Natural killer cell (primary cell): ENCODE data around the gene ZNF827. TPM values are rescaled to one million over a fixed set of nuclear protein-coding genes. Genes with fewer than 3 reads are reported as not detected.

Experiments used
- ATAC-seq, 3 donors: fragments of 150-1000 bp in 2 of 3; fragments of 200-7000 bp in 1 of 3; cut with Tn5 transposase; 1 replicate in 1 of 3; 2 replicates in 2 of 3; pipeline ENCODE4 v1.10.0; 2021; ENCODE audit warnings: mild to moderate bottlenecking in 2 of 3, moderate library complexity in 2 of 3
- DNase-seq, 2 donors: peaks; one replicate each; pipeline versions ENCODE4 v3.0.0 to v3.0.0-alpha.2; 2013 to 2021; ENCODE audit warnings: mixed read lengths in 1 of 2
- H3K27ac ChIP-seq: one replicate; pipeline ENCODE4 v1.5.1; 2013; ENCODE audit warnings: mild to moderate bottlenecking, low read length
- H3K27me3 ChIP-seq: one replicate; pipeline ENCODE4 v1.6.1; 2013; ENCODE audit warnings: low read length; ENCODE audit not compliant: control insufficient read depth, insufficient read depth
- H3K36me3 ChIP-seq: one replicate; pipeline ENCODE4 v1.6.1; 2013; ENCODE audit warnings: low read length; ENCODE audit not compliant: control insufficient read depth, insufficient read depth
- H3K4me1 ChIP-seq: one replicate; pipeline ENCODE4 v1.6.1; 2013; ENCODE audit warnings: low read length; ENCODE audit not compliant: control insufficient read depth, insufficient read depth
- H3K4me3 ChIP-seq: one replicate; pipeline ENCODE4 v1.5.1; 2013; ENCODE audit warnings: low read length
- H3K9me3 ChIP-seq: one replicate; pipeline ENCODE4 v1.6.1; 2013; ENCODE audit warnings: low read length; ENCODE audit not compliant: control insufficient read depth, insufficient read depth
- H3K27ac Mint-ChIP-seq, 2 donors: one replicate each; pipeline ENCODE4 v1.8.0; 2022; ENCODE audit warnings: mild to moderate bottlenecking in 2 of 2, mixed read lengths in 2 of 2, moderate library complexity in 1 of 2
- H3K27me3 Mint-ChIP-seq, 2 donors: one replicate each; pipeline ENCODE4 v1.8.0; 2022; ENCODE audit warnings: low read depth in 2 of 2, mixed read lengths in 2 of 2
- H3K36me3 Mint-ChIP-seq: one replicate; pipeline ENCODE4 v1.8.0; 2022; ENCODE audit warnings: mixed read lengths
- H3K4me1 Mint-ChIP-seq, 2 donors: one replicate each; pipeline ENCODE4 v1.8.0; 2022; ENCODE audit warnings: mixed read lengths in 2 of 2
- H3K4me3 Mint-ChIP-seq: one replicate; pipeline ENCODE4 v1.8.0; 2022; ENCODE audit warnings: mild to moderate bottlenecking, moderate library complexity, mixed read lengths
- H3K9me3 Mint-ChIP-seq, 2 donors: one replicate each; pipeline ENCODE4 v1.8.0; 2022; ENCODE audit warnings: mixed read lengths in 2 of 2
- WGBS: methylation state at CpG from one replicate; pipeline ENCODE4 v1.1.7; 2013; ENCODE audit warnings: missing lambda C conversion rate; ENCODE audit not compliant: insufficient coverage; 5-methylcytosine and 5-hydroxymethylcytosine counted together
- intact Hi-C: fragments of 100-400 bp; cut with micrococcal nuclease; formaldehyde crosslinking; loops from one replicate; pipeline ENCODE4 v1.14.2; 2022
- total RNA-seq, 4 donors: library from RNA; stranded (reverse); fragments of 120-200 nt in 1 of 4; gene quantifications; one replicate each; pipeline versions ENCODE4 v1.2.3 to v1.2.4, GENCODE V29; 2013 to 2022
- TF ChIP-seq, protein P1 (sequence below): fragments of 200-600 bp; IDR thresholded peaks from one replicate; pipeline ENCODE4 v1.8.0; 2022; ENCODE audit warnings: antibody characterized with exemption

ZNF827 gene
- total RNA-seq, 3 donors from 2014 or later (not counting 1 experiment from before 2014, with no cell fraction given), result 25.8 to 35.5 (median 32.9) TPM

DNA sequence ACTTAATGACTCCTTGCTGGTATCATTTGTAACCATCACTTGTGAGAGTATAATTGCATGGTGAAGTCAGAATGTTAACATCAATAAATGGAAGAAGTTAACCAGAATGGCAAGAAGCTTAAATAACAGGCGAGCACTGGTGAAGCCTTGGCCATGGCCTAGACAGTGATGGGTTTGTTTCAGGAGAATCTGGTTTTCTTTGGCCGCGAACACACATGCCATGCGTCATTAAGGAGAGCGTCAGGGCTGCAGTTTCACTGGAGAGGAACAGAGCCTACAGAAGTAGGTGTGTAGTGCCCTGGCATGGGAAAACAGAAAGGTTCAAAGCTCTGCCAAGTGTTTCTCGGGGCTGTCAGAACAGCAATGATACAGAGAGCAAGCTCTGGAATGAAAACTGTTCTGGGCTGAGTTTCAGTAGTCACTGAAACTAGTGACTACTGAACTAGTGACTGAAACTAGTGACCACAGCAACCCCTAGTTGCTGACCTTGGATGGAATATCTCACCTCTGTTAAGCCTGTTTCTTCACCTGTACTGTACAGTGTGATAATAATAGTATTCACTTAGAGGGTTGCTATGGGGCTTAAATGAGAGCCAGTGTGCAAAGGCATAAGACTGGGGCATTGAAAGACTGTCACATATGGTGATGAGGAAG is 164.9 kb downstream of the ZNF827 start:
- Histone ChIP-seq H3K27ac (no peak overlapping the region), H3K4me1 (no peaks in the 10 kb centered on the region), H3K4me3 (no peak overlapping the region), H3K9me3 (no peaks in the 10 kb centered on the region), H3K27me3 (no peaks in the 10 kb centered on the region), H3K36me3 (peaks cover 28% of the 10 kb centered on the region)
- H3K36me3 Mint-ChIP-seq, result peaks cover 23% of the 10 kb centered on the region
- no peaks in the 10 kb centered on the region for H3K27me3 Mint-ChIP-seq
- 97% methylated on average over 6 of the region's 6 CpGs for WGBS
- H3K27ac Mint-ChIP-seq, result peak overlapping the region in 1 of 2 donors; percentile 32
- no peak for DNase-seq
- no peak overlapping the region for H3K4me3 Mint-ChIP-seq
- H3K4me1 Mint-ChIP-seq, result peaks cover 0 to 2% of the 10 kb centered on the region in 2 donors
- TF ChIP-seq, protein P1, sequence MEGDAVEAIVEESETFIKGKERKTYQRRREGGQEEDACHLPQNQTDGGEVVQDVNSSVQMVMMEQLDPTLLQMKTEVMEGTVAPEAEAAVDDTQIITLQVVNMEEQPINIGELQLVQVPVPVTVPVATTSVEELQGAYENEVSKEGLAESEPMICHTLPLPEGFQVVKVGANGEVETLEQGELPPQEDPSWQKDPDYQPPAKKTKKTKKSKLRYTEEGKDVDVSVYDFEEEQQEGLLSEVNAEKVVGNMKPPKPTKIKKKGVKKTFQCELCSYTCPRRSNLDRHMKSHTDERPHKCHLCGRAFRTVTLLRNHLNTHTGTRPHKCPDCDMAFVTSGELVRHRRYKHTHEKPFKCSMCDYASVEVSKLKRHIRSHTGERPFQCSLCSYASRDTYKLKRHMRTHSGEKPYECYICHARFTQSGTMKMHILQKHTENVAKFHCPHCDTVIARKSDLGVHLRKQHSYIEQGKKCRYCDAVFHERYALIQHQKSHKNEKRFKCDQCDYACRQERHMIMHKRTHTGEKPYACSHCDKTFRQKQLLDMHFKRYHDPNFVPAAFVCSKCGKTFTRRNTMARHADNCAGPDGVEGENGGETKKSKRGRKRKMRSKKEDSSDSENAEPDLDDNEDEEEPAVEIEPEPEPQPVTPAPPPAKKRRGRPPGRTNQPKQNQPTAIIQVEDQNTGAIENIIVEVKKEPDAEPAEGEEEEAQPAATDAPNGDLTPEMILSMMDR, result no peak
- no peaks in the 10 kb centered on the region for H3K9me3 Mint-ChIP-seq
- intact Hi-C loops, result no loop called here
- no peak for ATAC-seq

DNA sequence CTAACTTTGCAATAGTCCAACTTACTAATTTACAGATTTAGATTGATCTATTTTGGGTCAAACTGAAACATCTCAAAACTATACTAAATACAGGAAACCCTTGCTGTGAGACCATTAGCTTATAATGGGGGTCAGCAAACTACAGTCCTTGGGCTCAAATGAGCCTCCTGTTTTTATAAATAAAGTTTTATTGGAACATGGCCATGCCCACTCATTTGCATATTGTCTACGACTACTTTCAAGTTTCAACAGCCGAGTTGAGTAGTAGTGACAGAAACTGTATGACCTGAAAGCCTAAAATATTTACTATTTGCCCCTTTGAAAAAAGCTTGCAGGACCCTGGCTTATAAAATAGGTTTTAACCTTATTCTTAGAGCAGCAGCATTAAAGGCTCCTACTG is 166.3 kb downstream of the ZNF827 start:
- Mint-ChIP-seq H3K4me3 (no peak overlapping the region), H3K27me3 (no peaks in the 10 kb centered on the region), H3K36me3 (peaks cover 20% of the 10 kb centered on the region), H3K4me1 (no peaks in the 10 kb centered on the region), H3K27ac (no peak overlapping the region), H3K9me3 (no peaks in the 10 kb centered on the region)
- Histone ChIP-seq H3K4me1 (no peaks in the 10 kb centered on the region), H3K36me3 (peaks cover 28% of the 10 kb centered on the region), H3K27me3 (no peaks in the 10 kb centered on the region), H3K4me3 (no peak overlapping the region), H3K27ac (no peak overlapping the region), H3K9me3 (no peaks in the 10 kb centered on the region)
- no peak for ATAC-seq
- no peak for DNase-seq
- TF ChIP-seq, protein P1, result no peak
- whole genome bisulfite sequencing, result 92% methylated on average over 2 of the region's 2 CpGs
- intact Hi-C loops, result no loop called here

DNA sequence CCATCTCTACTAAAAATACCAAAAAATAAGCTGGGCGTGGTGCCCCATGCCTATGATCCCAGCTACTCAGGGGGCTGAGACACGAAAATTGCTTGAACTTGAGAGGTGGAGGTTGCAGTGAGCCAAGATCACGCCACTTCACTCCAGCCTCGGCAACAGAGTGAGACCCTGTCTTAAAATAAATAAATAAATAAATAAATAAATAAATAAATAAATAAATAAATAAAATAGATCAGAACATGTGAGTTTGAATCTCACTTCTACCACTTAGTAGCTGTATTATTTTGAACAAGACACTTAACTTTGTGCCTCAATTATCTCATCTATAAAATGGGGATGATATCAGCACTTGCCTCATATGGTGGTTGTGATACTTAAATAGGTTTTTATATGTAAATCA is 168.5 kb downstream of the ZNF827 start:
- Histone ChIP-seq H3K4me1 (no peaks in the 10 kb centered on the region), H3K4me3 (no peak overlapping the region), H3K9me3 (no peaks in the 10 kb centered on the region), H3K27me3 (no peaks in the 10 kb centered on the region), H3K36me3 (peaks cover 30% of the 10 kb centered on the region), H3K27ac (no peak overlapping the region)
- DNase-seq (no peak), ATAC-seq (no peak)
- H3K27me3 Mint-ChIP-seq, result no peaks in the 10 kb centered on the region
- TF ChIP-seq, protein P1, result no peak
- no peaks in the 10 kb centered on the region for H3K9me3 Mint-ChIP-seq
- no peaks in the 10 kb centered on the region for H3K4me1 Mint-ChIP-seq
- no peak overlapping the region for H3K27ac Mint-ChIP-seq
- H3K4me3 Mint-ChIP-seq, result no peak overlapping the region
- WGBS, result 100% methylated on average over 1 of the region's 4 CpGs
- peaks cover 31% of the 10 kb centered on the region for H3K36me3 Mint-ChIP-seq
- intact Hi-C loops, result no loop called here
